ENCODE data around the gene COL15A1.

DNA sequence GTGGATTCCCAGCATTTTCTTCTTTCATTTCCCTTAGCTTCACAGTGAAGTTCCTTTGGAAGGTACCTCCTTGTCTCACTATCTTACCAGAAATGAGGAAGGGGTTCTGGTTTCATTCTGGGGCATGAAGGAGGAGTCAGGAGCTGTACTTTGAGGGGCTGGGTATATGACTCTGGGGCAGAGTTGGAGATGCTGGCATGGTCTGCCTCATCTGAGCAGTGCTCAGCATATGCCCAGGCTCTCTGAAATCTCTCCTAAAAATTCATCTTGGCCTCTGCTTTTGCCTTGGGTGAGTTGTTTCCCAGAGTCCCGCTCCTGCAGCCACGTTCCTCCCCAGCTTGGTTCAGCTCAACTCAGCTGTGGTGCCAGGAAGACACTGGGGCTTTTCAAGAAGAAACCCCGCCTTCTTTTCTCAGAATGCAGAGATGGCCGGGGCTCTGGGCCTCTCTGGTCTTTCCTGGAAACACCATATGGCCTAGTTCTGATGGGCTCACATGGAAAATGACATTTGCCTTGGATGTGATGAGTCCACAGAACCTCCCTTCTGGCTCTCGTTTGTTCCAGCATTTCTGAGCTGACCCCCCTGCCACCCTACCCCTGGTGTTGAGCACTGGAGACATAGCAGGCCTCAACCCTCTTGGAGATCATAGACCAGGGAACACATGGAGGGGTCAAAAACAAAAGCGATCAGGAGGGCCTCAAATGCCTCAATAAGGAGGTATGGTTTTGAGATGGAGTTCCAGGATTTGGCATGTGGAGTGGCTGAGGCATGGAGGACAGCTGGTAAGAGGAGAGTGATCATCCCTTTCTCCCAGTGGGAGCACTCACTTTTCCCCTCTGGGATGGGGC, 149.2 kb downstream of the COL15A1 start:
- TF ChIP-seq EZH2 (IDR thresholded peaks at IDR 0.05; ENCODE audit: low read length): no peak
- TF ChIP-seq, protein P1, sequence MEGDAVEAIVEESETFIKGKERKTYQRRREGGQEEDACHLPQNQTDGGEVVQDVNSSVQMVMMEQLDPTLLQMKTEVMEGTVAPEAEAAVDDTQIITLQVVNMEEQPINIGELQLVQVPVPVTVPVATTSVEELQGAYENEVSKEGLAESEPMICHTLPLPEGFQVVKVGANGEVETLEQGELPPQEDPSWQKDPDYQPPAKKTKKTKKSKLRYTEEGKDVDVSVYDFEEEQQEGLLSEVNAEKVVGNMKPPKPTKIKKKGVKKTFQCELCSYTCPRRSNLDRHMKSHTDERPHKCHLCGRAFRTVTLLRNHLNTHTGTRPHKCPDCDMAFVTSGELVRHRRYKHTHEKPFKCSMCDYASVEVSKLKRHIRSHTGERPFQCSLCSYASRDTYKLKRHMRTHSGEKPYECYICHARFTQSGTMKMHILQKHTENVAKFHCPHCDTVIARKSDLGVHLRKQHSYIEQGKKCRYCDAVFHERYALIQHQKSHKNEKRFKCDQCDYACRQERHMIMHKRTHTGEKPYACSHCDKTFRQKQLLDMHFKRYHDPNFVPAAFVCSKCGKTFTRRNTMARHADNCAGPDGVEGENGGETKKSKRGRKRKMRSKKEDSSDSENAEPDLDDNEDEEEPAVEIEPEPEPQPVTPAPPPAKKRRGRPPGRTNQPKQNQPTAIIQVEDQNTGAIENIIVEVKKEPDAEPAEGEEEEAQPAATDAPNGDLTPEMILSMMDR (optimal IDR thresholded peaks at IDR 0.05 in 1 of 3, IDR thresholded peaks at IDR 0.05 in 1 of 3, conservative IDR thresholded peaks at IDR 0.05 in 1 of 3; ENCODE audit: extremely low read depth in 1 of 3, insufficient read depth in 2 of 3, low read length in 3 of 3): no peak
